ENCODE measurements around the gene CTU2.

CTU2 gene

GRCh38 chr16:88752386-88753002, 46.2 kb downstream of the CTU2 start:
- H3K4me1 ChIP-seq (ENCODE audit: control insufficient read depth in 5 of 5, insufficient read depth in 5 of 5, low read length in 5 of 5): peaks cover 0 to 27% (median 3%) of the 10 kb centered on the region in 5 donors
- no peaks in the 10 kb centered on the region for H3K27me3 ChIP-seq (ENCODE audit: control insufficient read depth in 5 of 5, insufficient read depth in 4 of 5, low read length in 5 of 5)
- no peak overlapping the region for H3K4me3 ChIP-seq (ENCODE audit: low read depth in 1 of 5, low read length in 5 of 5)
- H3K27ac ChIP-seq (ENCODE audit: low read depth, low read length): no peak overlapping the region
- H3K9me3 ChIP-seq (ENCODE audit: control insufficient read depth in 5 of 5, low read length in 5 of 5): no peaks in the 10 kb centered on the region
- H3K36me3 ChIP-seq (ENCODE audit: control insufficient read depth in 5 of 5, insufficient read depth in 5 of 5, low read length in 5 of 5): peaks cover 0 to 34% (median 11%) of the 10 kb centered on the region in 5 donors
- H3K9ac ChIP-seq (ENCODE audit: low read length in 5 of 5): no peak overlapping the region

GRCh38 chr16:88753191-88753590, 46.9 kb downstream of the CTU2 start:
- peaks cover 0 to 28% (median 8%) of the 10 kb centered on the region in 5 donors for H3K36me3 ChIP-seq (ENCODE audit: control insufficient read depth in 5 of 5, insufficient read depth in 5 of 5, low read length in 5 of 5)
- H3K27ac ChIP-seq (ENCODE audit: low read depth, low read length): no peak overlapping the region
- H3K9me3 ChIP-seq (ENCODE audit: control insufficient read depth in 5 of 5, low read length in 5 of 5): no peaks in the 10 kb centered on the region
- no peak overlapping the region for H3K9ac ChIP-seq (ENCODE audit: low read length in 5 of 5)
- H3K27me3 ChIP-seq (ENCODE audit: control insufficient read depth in 5 of 5, insufficient read depth in 4 of 5, low read length in 5 of 5): no peaks in the 10 kb centered on the region
- H3K4me3 ChIP-seq (ENCODE audit: low read depth in 1 of 5, low read length in 5 of 5): no peak overlapping the region
- peaks cover 0 to 25% (median 6%) of the 10 kb centered on the region in 5 donors for H3K4me1 ChIP-seq (ENCODE audit: control insufficient read depth in 5 of 5, insufficient read depth in 5 of 5, low read length in 5 of 5)

- Histone ChIP-seq H3K27ac (ENCODE audit: low read depth, low read length) (no peak overlapping the region), H3K9ac (ENCODE audit: low read length in 5 of 5) (no peak overlapping the region), H3K4me3 (ENCODE audit: low read depth in 1 of 5, low read length in 5 of 5) (no peak overlapping the region), H3K36me3 (ENCODE audit: control insufficient read depth in 5 of 5, insufficient read depth in 5 of 5, low read length in 5 of 5) (peaks cover 0 to 25% (median 8%) of the 10 kb centered on the region in 5 donors), H3K27me3 (ENCODE audit: control insufficient read depth in 5 of 5, insufficient read depth in 4 of 5, low read length in 5 of 5) (no peaks in the 10 kb centered on the region), H3K9me3 (ENCODE audit: control insufficient read depth in 5 of 5, low read length in 5 of 5) (peaks cover 0 to under 1% (median 0%) of the 10 kb centered on the region in 5 donors), H3K4me1 (ENCODE audit: control insufficient read depth in 5 of 5, insufficient read depth in 5 of 5, low read length in 5 of 5) (peaks cover 0 to 25% (median 6%) of the 10 kb centered on the region in 5 donors)
Measured at GRCh38 chr16:88753602-88754001, 47.3 kb downstream of the CTU2 start.

- Histone ChIP-seq H3K4me3 (ENCODE audit: low read depth in 1 of 5, low read length in 5 of 5) (no peak overlapping the region), H3K9ac (ENCODE audit: low read length in 5 of 5) (peak overlapping the region in 1 of 5 donors; percentile 1), H3K27ac (ENCODE audit: low read depth, low read length) (no peak overlapping the region), H3K36me3 (ENCODE audit: control insufficient read depth in 5 of 5, insufficient read depth in 5 of 5, low read length in 5 of 5) (peaks cover 0 to 23% (median 7%) of the 10 kb centered on the region in 5 donors), H3K4me1 (ENCODE audit: control insufficient read depth in 5 of 5, insufficient read depth in 5 of 5, low read length in 5 of 5) (peaks cover 0 to 32% (median 13%) of the 10 kb centered on the region in 5 donors), H3K9me3 (ENCODE audit: control insufficient read depth in 5 of 5, low read length in 5 of 5) (peaks cover 0 to 3% (median 0%) of the 10 kb centered on the region in 5 donors), H3K27me3 (ENCODE audit: control insufficient read depth in 5 of 5, insufficient read depth in 4 of 5, low read length in 5 of 5) (no peaks in the 10 kb centered on the region)
Measured at GRCh38 chr16:88754109-88754911, 48.0 kb downstream of the CTU2 start.

GRCh38 chr16:88754912-88755744, 48.8 kb downstream of the CTU2 start:
- Histone ChIP-seq H3K27ac (ENCODE audit: low read depth, low read length) (no peak overlapping the region), H3K4me3 (ENCODE audit: low read depth in 1 of 5, low read length in 5 of 5) (no peak overlapping the region), H3K4me1 (ENCODE audit: control insufficient read depth in 5 of 5, insufficient read depth in 5 of 5, low read length in 5 of 5) (peaks cover 0 to 41% (median 22%) of the 10 kb centered on the region in 5 donors), H3K36me3 (ENCODE audit: control insufficient read depth in 5 of 5, insufficient read depth in 5 of 5, low read length in 5 of 5) (peaks cover 0 to 22% (median 6%) of the 10 kb centered on the region in 5 donors), H3K9ac (ENCODE audit: low read length in 5 of 5) (no peak overlapping the region), H3K27me3 (ENCODE audit: control insufficient read depth in 5 of 5, insufficient read depth in 4 of 5, low read length in 5 of 5) (no peaks in the 10 kb centered on the region), H3K9me3 (ENCODE audit: control insufficient read depth in 5 of 5, low read length in 5 of 5) (peaks cover 0 to 3% (median 0%) of the 10 kb centered on the region in 5 donors)

GRCh38 chr16:88755745-88756443, 49.6 kb downstream of the CTU2 start:
- Histone ChIP-seq H3K9me3 (ENCODE audit: control insufficient read depth in 5 of 5, low read length in 5 of 5) (peaks cover 0 to 3% (median 0%) of the 10 kb centered on the region in 5 donors), H3K27ac (ENCODE audit: low read depth, low read length) (no peak overlapping the region), H3K4me1 (ENCODE audit: control insufficient read depth in 5 of 5, insufficient read depth in 5 of 5, low read length in 5 of 5) (peaks cover 1 to 48% (median 29%) of the 10 kb centered on the region in 5 donors), H3K4me3 (ENCODE audit: low read depth in 1 of 5, low read length in 5 of 5) (no peak overlapping the region), H3K36me3 (ENCODE audit: control insufficient read depth in 5 of 5, insufficient read depth in 5 of 5, low read length in 5 of 5) (peaks cover 0 to 20% (median 6%) of the 10 kb centered on the region in 5 donors), H3K27me3 (ENCODE audit: control insufficient read depth in 5 of 5, insufficient read depth in 4 of 5, low read length in 5 of 5) (no peaks in the 10 kb centered on the region), H3K9ac (ENCODE audit: low read length in 5 of 5) (no peak overlapping the region)

GRCh38 chr16:88758227-88758943, 52.1 kb downstream of the CTU2 start:
- Histone ChIP-seq H3K36me3 (ENCODE audit: control insufficient read depth in 5 of 5, insufficient read depth in 5 of 5, low read length in 5 of 5) (peaks cover 0 to 21% (median 9%) of the 10 kb centered on the region in 5 donors), H3K9ac (ENCODE audit: low read length in 5 of 5) (no peak overlapping the region), H3K9me3 (ENCODE audit: control insufficient read depth in 5 of 5, low read length in 5 of 5) (peaks cover 0 to 3% (median 0%) of the 10 kb centered on the region in 5 donors), H3K4me3 (ENCODE audit: low read depth in 1 of 5, low read length in 5 of 5) (no peak overlapping the region), H3K4me1 (ENCODE audit: control insufficient read depth in 5 of 5, insufficient read depth in 5 of 5, low read length in 5 of 5) (peaks cover 1 to 71% (median 53%) of the 10 kb centered on the region in 5 donors), H3K27ac (ENCODE audit: low read depth, low read length) (no peak overlapping the region), H3K27me3 (ENCODE audit: control insufficient read depth in 5 of 5, insufficient read depth in 4 of 5, low read length in 5 of 5) (no peaks in the 10 kb centered on the region)

GRCh38 chr16:88758944-88759244, 52.6 kb downstream of the CTU2 start:
- H3K27me3 ChIP-seq (ENCODE audit: control insufficient read depth in 5 of 5, insufficient read depth in 4 of 5, low read length in 5 of 5): no peaks in the 10 kb centered on the region
- H3K9me3 ChIP-seq (ENCODE audit: control insufficient read depth in 5 of 5, low read length in 5 of 5): peaks cover 0 to 3% (median 0%) of the 10 kb centered on the region in 5 donors
- H3K4me3 ChIP-seq (ENCODE audit: low read depth in 1 of 5, low read length in 5 of 5): no peak overlapping the region
- peak overlapping the region in 2 of 5 donors; percentile 2 to 14 for H3K9ac ChIP-seq (ENCODE audit: low read length in 5 of 5)
- H3K27ac ChIP-seq (ENCODE audit: low read depth, low read length): no peak overlapping the region
- peaks cover 1 to 71% (median 54%) of the 10 kb centered on the region in 5 donors for H3K4me1 ChIP-seq (ENCODE audit: control insufficient read depth in 5 of 5, insufficient read depth in 5 of 5, low read length in 5 of 5)
- H3K36me3 ChIP-seq (ENCODE audit: control insufficient read depth in 5 of 5, insufficient read depth in 5 of 5, low read length in 5 of 5): peaks cover 0 to 21% (median 12%) of the 10 kb centered on the region in 5 donors

Measured in subcutaneous abdominal adipose tissue (tissue), 5 donors.